H1 (cell line): ENCODE data around the gene NYAP2. TPM values are rescaled to one million over a fixed set of nuclear protein-coding genes. Genes with fewer than 3 reads are reported as not detected.

ENCODE experiments used
- HDAC2 ChIP-seq, 2 experiments: fragments of 300-600 bp in 1 of 2; sonication (generic) in 1 of 2; IDR thresholded peaks; 2 replicates each; pipeline ENCODE4 v1.6.1; 2011 to 2012; ENCODE audit warnings: low read depth in 2 of 2, low read length in 2 of 2, mild to moderate bottlenecking in 2 of 2, moderate library complexity in 2 of 2, borderline replicate concordance in 1 of 2, inconsistent platforms in 1 of 2
- POU5F1 ChIP-seq: IDR thresholded peaks from 2 replicates; pipeline ENCODE4 v1.6.1; 2011; ENCODE audit warnings: low read depth, mild to moderate bottlenecking, low read length, moderate library complexity
- SIX5 ChIP-seq: IDR thresholded peaks from 2 replicates; pipeline ENCODE4 v1.6.1; 2011; ENCODE audit warnings: mild to moderate bottlenecking, low read depth, low read length
- TCF12 ChIP-seq: IDR thresholded peaks from 2 replicates; pipeline ENCODE4 v1.6.1; 2011; ENCODE audit warnings: low read depth, mild to moderate bottlenecking, low read length
- ZNF274 ChIP-seq: IDR thresholded peaks from 2 replicates; pipeline ENCODE4 v1.7.0; 2012; ENCODE audit warnings: low read length, borderline replicate concordance; ENCODE audit errors: extremely low read depth
- polyA plus RNA-seq, 7 experiments: library from polyadenylated mRNA; depleted of rRNA in 3 of 7; stranded (reverse) in 5 of 7; unstranded in 2 of 7; fragments of >200 nt in 5 of 7; fragments of 200-250 nt in 2 of 7; gene quantifications; 1 replicate in 5 of 7; 2 replicates in 1 of 7; 4 replicates in 1 of 7; pipeline versions ENCODE4 v1.2.1 to v1.2.3, GENCODE V29; 2011 to 2013; ENCODE audit warnings: missing spikeins in 2 of 7, mixed read lengths in 2 of 7
- total RNA-seq: library from RNA; stranded (reverse); fragmentation: NEBNext Ultra II Directional; extraction: Animal tissue kit (Norgen Biotek cat#: 25700); gene quantifications from 2 replicates; pipeline ENCODE4 v1.2.1, GENCODE V29; 2021
- TF ChIP-seq, protein P1 (sequence below): IDR thresholded peaks from 2 replicates; pipeline ENCODE4 v1.6.1; 2012; ENCODE audit warnings: inconsistent platforms

Gene NYAP2
- total and polyA plus RNA-seq, 2 of the 8 experiments (the other 6 are each of a cell fraction or from before 2014, with no cell fraction given) = not detected

DNA sequence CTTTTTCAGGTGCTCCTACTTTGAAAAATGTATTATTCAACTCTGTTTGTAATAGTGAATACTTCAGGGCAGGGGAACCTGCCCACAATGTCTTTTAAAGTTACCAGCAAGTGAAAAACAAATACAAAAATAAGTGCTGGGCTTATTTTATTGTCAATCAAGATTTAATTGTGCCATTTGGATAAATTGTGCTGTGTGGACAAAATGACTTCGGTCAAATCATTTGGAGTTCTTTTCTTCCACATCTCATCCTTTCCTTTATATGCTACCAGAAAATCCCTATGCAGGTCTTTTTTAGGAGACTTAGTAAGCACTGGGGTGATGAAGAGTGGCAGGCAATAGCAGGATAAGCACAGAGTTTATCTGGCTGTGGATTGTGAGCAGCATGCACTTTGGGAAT is 63.9 kb downstream of the NYAP2 start (continued):
- TF ChIP-seq HDAC2 (IDR thresholded peaks at IDR 0.05; ENCODE audit: borderline replicate concordance in 1 of 2, low read depth in 2 of 2, low read length in 2 of 2) (no peak), TCF12 (no peak), SIX5 (no peak), ZNF274 (no peak), POU5F1 (no peak)
- TF ChIP-seq, protein P1, sequence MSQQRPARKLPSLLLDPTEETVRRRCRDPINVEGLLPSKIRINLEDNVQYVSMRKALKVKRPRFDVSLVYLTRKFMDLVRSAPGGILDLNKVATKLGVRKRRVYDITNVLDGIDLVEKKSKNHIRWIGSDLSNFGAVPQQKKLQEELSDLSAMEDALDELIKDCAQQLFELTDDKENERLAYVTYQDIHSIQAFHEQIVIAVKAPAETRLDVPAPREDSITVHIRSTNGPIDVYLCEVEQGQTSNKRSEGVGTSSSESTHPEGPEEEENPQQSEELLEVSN = no peak
